ENCODE results near the gene TCF4.

DNA sequence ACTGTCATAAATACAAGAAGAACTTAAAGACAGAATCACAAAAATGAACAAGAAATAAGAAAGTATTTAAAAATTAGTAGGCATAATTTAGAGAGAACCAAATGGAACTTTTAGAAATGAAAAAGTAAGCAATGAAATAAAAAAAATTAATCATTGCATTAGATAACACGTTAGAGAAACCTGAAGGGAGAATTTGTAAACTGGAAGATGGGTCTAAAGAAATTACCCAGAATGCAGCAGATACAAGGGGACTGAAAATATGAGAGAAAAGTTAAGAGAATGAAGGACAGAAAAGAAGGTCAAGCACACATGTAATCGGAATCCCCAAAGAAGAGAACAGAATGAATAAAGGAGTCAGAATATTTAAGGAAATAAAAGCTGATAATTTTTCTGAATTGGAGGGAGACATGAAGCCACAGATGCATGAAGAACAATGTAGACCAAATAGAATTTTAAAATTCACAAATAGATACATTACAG, 21.5 kb downstream of the TCF4 start:
- TF ChIP-seq FOXM1 (IDR thresholded peaks at IDR 0.05; ENCODE audit: borderline replicate concordance): no peak
- no peak for TF ChIP-seq FOXK2 (IDR thresholded peaks at IDR 0.05)
- no peak for TF ChIP-seq CTBP1 (IDR thresholded peaks at IDR 0.05; ENCODE audit: borderline replicate concordance)
- no peak for TF ChIP-seq BHLHE40 (IDR thresholded peaks at IDR 0.05; ENCODE audit: borderline replicate concordance)
- no peak for TF ChIP-seq NFRKB (IDR thresholded peaks at IDR 0.05)
- no peak for TF ChIP-seq ARNT (IDR thresholded peaks at IDR 0.05)
- TF ChIP-seq SP1 (IDR thresholded peaks at IDR 0.05): no peak
- TF ChIP-seq ZNF384 (IDR thresholded peaks at IDR 0.05): no peak
- no peak for TF ChIP-seq TARDBP (IDR thresholded peaks at IDR 0.05)

Measured in HEK293T (cell line).